ENCODE measurements around the gene HDAC4.

Gene HDAC4

GRCh38 chr2:239008677-239009588 is 391.9 kb downstream of the HDAC4 start:
- DNase-seq (ENCODE audit: low spot score): no peak

DNA sequence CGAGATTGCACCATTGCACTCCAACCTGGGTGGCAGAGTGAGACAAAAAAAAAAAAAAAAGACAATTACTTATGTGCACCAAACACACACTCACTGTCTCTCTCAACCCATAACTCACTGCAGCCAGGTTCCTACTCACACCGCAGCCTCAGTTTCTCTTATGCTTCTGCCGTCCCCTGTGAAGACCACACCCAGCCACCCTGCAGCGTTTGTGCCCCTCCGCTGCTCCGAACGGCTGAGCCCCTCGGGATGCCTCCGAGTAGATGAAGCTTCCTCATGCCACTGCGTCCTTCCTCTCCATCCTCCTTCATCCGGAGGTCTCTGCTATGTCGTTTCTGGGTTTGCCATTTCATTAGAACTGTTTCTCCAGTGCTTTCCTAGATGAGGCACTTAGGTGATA is 392.8 kb downstream of the HDAC4 start:
- DNase-seq (ENCODE audit: low spot score): no peak

DNA sequence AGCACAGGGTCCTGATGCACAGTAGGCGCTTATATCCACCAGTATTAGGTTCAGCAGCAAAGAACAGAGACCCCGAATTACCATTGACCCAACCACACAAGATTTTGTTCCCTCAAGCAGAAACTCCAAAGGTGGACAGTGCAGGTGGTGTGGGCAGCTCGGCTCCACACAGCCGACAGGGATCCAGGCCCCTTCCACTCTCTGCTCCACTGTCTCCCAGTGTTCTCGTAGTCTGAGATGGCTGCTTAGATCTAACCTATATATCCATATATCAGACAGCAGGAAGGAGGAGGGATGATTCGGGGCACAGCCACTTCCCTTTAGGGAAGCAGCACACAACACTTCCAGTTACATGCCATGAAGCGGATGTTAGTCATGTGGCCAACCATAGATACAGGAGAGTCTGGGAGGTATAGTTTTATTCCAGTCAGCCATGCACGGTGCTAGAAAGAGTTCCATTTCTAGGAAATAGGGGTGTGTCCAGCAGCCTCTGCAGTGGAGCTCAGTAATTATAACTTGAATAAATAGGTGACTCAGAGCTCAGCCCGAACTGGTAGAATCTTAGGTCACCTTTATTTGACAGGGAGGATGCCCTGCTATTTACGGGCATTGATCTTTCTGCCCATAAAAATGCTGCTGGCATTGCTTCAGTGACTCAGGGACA is 394.1 kb downstream of the HDAC4 start:
- no peak for DNase-seq (ENCODE audit: low spot score)

- DNase-seq (ENCODE audit: low spot score): no peak
Measured at GRCh38 chr2:239005586-239005985, 395.2 kb downstream of the HDAC4 start.

GRCh38 chr2:239004274-239005015 is 396.4 kb downstream of the HDAC4 start:
- no peak for DNase-seq (ENCODE audit: low spot score)

DNA sequence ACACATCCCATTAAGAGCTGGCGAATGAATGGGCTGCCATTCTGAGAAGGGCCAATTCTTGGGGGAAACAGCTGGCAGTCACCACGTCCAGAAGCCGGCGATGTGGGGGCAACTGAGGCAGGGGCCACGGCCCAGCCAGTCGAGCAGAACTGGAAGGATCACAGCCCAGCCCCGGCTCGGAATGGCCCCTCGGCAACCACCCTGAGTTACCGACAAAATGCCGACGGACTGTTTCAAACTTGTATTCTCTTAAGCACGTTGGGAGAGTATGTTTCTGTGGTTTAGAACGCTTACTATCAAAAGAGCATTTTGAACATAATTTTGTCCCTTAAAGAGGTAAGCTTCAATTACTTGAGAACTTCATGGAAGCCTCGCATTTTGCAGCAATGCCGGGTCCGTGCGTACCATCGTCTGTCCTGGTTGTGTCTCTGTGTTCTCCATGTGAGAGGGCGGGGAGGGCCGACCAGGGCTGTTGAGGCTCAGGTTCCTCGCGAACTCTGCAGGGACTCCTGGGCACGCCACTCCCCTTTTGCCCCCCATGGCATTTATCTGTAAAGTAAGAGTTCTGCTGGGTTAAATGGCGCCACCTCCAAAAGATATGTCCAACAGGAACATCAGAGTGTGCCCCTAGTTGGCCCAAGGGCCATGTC is 397.1 kb downstream of the HDAC4 start:
- DNase-seq (ENCODE audit: low spot score): no peak

DNA sequence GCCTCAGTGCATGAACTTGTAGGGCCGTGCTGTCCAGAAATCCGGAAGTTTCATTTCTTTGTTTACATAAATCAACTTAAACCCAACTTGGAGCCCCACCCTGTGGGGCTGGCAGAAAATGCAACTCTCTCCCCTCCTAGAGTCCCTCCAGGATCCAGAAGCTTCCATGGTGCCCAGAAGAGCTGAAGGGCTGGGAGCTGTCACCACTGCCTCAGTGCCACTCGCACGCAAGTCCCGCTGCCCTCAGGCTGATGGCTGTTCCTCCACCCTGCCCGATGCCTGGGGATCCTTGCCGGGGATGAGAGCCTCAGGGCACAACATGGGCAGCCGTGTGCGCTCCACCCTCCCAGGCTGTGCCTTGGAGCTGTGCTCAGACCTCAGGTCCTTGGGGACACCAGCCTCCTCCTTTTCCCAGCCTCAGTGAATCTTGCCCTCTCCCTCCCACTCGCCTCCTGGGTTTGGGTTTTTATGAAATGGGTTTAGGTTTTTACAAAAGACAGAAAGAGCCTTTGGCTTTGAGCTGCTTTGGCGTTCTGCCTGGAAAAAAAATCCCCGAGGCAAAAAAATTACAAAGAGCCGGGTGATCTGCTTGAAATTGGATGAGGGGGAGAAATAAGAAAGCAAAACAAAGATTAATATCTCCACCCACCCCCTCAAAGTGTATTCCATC is 397.7 kb downstream of the HDAC4 start:
- DNase-seq (ENCODE audit: low spot score): no peak

DNA sequence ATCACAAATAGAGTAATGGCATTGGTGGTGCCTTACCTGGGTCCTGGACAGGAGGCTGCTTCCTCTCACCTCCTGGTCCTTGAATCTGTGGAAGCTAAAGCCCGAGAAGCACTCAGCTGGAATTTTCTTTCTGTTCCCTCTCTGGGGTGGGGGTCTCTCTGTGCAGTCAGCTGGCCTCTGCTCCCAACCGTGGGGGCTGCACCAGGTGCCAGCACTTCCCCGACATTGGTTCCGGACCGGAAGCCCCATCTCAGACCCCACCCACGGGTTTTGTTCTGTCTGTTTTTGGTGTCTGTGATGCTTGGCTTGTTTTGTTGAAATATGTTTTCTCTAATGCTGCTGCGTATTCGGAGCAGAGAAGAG is 398.2 kb downstream of the HDAC4 start:
- no peak for DNase-seq (ENCODE audit: low spot score)

DNA sequence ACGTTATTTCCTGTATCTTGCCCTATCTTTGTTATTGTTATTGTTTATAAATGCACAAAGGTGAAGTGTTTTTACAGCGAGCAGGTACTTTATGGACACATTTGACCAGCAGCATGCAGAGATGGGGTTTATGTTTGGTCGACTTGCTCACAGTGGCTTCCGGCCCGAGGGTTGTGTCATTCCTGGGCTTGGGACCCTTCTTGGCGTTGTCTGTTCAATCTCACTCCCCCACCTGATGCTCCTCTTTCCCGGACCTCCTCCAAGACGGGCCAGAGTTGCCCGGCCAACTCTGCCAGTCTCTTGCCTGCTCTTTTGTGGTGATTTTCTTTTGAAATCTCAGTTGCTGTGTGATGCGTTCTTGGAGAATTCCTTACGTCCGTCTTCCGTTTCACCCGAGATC is 399.0 kb downstream of the HDAC4 start:
- no peak for DNase-seq (ENCODE audit: low spot score)

GRCh38 chr2:239000500-239001073 is 400.2 kb downstream of the HDAC4 start:
- no peak for DNase-seq (ENCODE audit: low spot score)

GRCh38 chr2:239000089-239000488 is 400.7 kb downstream of the HDAC4 start:
- DNase-seq (ENCODE audit: low spot score): no peak

- no peak for DNase-seq (ENCODE audit: low spot score)
Measured at GRCh38 chr2:238999291-238999741, 401.5 kb downstream of the HDAC4 start.

- no peak for DNase-seq (ENCODE audit: low spot score)
Measured at GRCh38 chr2:238998801-238999200, 402.0 kb downstream of the HDAC4 start.

Measured in putamen (tissue), 1 donor.